GM13977 (cell line): ENCODE measurements around the gene COL4A2.

Experiments
- DNase-seq: peaks from one replicate; pipeline ENCODE4 v3.0.0; 2012; ENCODE audit warnings: low spot score
- in situ Hi-C: fragments of 300-500 bp; cut with MboI; formaldehyde crosslinking; loops from one replicate; pipeline ENCODE4 v1.12.0; 2022; ENCODE audit warnings: low sequenced_read_pairs, low pct_unique_long_range_greater_than_20kb, mixed read lengths, inconsistent platforms; ENCODE audit not compliant: unreplicated experiment
- TF ChIP-seq, protein P1 (sequence below): IDR thresholded peaks from 2 replicates; pipeline ENCODE4 v1.5.1; 2012; ENCODE audit warnings: mild to moderate bottlenecking, control low read depth; ENCODE audit not compliant: insufficient read depth; ENCODE audit errors: extremely low read depth, missing control alignments

Gene COL4A2

GRCh38 chr13:110435331-110435730 lies 128.2 kb downstream of the COL4A2 start:
- in situ Hi-C loops = no loop called here
- DNase-seq = no peak
- TF ChIP-seq, protein P1, sequence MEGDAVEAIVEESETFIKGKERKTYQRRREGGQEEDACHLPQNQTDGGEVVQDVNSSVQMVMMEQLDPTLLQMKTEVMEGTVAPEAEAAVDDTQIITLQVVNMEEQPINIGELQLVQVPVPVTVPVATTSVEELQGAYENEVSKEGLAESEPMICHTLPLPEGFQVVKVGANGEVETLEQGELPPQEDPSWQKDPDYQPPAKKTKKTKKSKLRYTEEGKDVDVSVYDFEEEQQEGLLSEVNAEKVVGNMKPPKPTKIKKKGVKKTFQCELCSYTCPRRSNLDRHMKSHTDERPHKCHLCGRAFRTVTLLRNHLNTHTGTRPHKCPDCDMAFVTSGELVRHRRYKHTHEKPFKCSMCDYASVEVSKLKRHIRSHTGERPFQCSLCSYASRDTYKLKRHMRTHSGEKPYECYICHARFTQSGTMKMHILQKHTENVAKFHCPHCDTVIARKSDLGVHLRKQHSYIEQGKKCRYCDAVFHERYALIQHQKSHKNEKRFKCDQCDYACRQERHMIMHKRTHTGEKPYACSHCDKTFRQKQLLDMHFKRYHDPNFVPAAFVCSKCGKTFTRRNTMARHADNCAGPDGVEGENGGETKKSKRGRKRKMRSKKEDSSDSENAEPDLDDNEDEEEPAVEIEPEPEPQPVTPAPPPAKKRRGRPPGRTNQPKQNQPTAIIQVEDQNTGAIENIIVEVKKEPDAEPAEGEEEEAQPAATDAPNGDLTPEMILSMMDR = no peak

DNA sequence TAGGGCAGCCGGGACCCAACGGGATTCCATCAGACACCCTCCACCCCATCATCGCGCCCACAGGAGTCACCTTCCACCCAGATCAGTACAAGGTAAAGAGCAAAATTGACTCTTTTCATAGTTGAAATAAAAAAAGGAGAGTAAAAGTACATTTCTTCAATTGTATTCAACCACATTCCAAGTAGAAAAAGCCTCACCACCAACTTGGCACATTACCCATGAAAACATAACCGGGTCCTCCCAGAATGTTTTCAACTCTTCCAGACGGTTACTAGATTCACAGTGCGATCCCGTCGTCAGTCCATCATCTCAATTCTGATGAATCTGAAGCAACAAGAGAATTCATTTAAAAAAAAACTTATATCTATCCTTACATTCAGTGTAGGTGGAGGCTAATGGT lies 129.2 kb downstream of the COL4A2 start:
- in situ Hi-C loops = no loop called here

DNA sequence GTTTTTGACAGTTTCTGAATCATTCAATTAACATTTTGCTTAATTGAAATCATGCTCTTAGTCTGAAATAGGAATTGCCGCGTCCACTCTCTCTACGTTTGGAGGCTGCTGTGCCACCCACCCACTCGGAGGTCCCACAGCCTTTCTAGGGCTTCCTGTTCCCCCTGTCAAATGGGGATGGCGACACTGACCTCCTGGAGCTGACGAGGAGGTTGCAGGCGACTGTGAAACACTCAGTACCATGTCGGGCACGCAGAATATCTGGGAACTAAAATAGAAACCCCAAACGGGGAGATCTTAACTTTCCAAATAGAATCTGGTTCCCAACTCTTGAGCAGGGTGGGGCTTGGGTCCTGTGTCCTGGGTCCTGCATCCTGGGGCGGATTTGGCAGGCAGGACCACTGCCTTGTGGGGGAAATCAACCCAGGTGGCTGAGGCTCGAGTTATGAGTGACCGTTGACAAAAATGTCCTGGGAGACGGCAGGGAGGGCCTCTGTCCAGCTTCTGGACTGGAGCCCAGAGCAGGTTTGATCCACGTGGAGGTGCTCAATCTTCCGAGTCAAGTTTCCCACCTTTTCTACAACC lies 129.8 kb downstream of the COL4A2 start:
- in situ Hi-C loops = no loop called here
- no peak for DNase-seq
- TF ChIP-seq, protein P1 = no peak

More for the DNA sequence above, 129.2 kb downstream of the COL4A2 start:
- TF ChIP-seq, protein P1 = no peak
- no peak for DNase-seq

DNA sequence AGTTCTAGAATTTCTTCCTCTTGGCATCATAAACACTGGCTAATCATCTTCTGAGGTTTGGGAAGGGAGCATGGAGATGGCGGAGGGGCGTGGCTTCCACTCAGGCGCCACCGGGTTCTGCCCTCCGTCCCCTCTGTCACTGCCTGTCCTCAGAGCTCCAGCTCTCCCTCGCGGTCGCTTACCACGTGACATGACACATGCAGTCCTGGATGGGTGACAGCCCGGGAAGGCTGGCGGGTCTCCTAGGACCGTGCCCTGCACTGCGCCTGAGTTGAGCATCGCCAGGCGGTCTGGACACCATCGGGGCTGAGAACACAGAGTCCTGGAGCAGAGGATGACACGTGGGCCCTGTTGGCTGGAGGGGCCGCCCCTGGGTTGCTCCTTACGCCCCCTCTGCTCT lies 131.1 kb downstream of the COL4A2 start:
- TF ChIP-seq, protein P1 = no peak
- in situ Hi-C loops = no loop called here
- no peak for DNase-seq

DNA sequence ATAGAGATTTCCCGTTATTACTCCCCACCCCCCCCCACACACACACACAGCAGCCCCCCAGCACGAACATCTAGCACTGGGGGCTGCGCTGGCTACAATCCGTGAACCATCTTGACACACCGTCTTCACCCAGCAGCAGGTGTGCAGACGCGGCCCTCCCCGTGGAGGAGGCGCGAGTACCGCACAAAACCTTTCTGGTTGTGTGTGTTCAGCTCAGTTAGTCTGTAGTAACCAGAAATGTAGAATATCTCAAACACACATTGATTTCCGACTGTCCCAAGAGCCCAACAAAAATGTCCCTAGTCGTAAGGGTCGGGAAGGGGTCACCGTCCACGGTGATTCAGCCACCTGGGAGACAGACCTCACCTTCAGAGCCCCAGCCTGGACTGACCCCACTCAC lies 131.7 kb downstream of the COL4A2 start:
- in situ Hi-C loops = no loop called here
- no peak for DNase-seq
- TF ChIP-seq, protein P1 = no peak

GRCh38 chr13:110440946-110441731 lies 134.1 kb downstream of the COL4A2 start:
- TF ChIP-seq, protein P1 = no peak
- in situ Hi-C loops = no loop called here
- no peak for DNase-seq
